Fibroblast of villous mesenchyme (primary cell): ENCODE measurements around the gene ZNF415. TPM values are rescaled to one million over a fixed set of nuclear protein-coding genes. Genes with fewer than 3 reads are reported as not detected.

ENCODE experiments used
- DNase-seq: peaks from one replicate; pipeline ENCODE4 v3.0.0-alpha.2; 2010; ENCODE audit warnings: low read depth
- H3K4me3 ChIP-seq: 2 replicates; pipeline ENCODE4 v1.5.1; 2011; ENCODE audit warnings: low read depth, mild to moderate bottlenecking, low read length
- CTCF ChIP-seq: IDR thresholded peaks from 2 replicates; pipeline ENCODE4 v1.5.1; 2012; ENCODE audit warnings: low read depth, mild to moderate bottlenecking, low read length; ENCODE audit not compliant: insufficient read depth
- total RNA-seq: library from RNA; depleted of rRNA; stranded (reverse); fragments of >200 nt; gene quantifications from 2 replicates; pipeline ENCODE4 v1.2.3, GENCODE V29; 2012

The ZNF415 gene
- total RNA-seq, 1 donor: 2.2 TPM

GRCh38 chr19:53094754-53095575 is 37.7 kb downstream of the ZNF415 start:
- DNase-seq: no peak
- H3K4me3 ChIP-seq: no peak overlapping the region
- TF ChIP-seq CTCF: no peak

- no peak overlapping the region for H3K4me3 ChIP-seq
- no peak for DNase-seq
- no peak for TF ChIP-seq CTCF
Observed at GRCh38 chr19:53092723-53093122, 40.0 kb downstream of the ZNF415 start.

GRCh38 chr19:53091413-53092254 is 41.1 kb downstream of the ZNF415 start:
- DNase-seq: no peak
- no peak for TF ChIP-seq CTCF
- H3K4me3 ChIP-seq: no peak overlapping the region

- DNase-seq: no peak
- no peak for TF ChIP-seq CTCF
- H3K4me3 ChIP-seq: no peak overlapping the region
Observed at GRCh38 chr19:53088091-53088490, 44.6 kb downstream of the ZNF415 start.

- TF ChIP-seq CTCF: no peak
- no peak for DNase-seq
- H3K4me3 ChIP-seq: no peak overlapping the region
Observed at GRCh38 chr19:53086949-53087348, 45.8 kb downstream of the ZNF415 start.

- TF ChIP-seq CTCF: no peak
- no peak overlapping the region for H3K4me3 ChIP-seq
- DNase-seq: no peak
Observed at GRCh38 chr19:53085496-53085895, 47.2 kb downstream of the ZNF415 start.
